Umbilical cord (tissue), 2 donors: ENCODE data around the gene CHST13. TPM values are rescaled to one million over a fixed set of nuclear protein-coding genes. Genes with fewer than 3 reads are reported as not detected.
"Not testable (repeated sequence)": the region's sequence is repeated elsewhere in the genome, so short reads cannot be mapped to it uniquely, and the experiment has no call there.

Source experiments
- DNase-seq: peaks from one replicate; pipeline ENCODE4 v3.0.0-alpha.2; 2015; ENCODE audit warnings: low spot score
- total RNA-seq: library from RNA; depleted of rRNA; stranded (reverse); fragments of >200 nt; gene quantifications from one replicate; pipeline ENCODE4 v1.2.3, GENCODE V29; 2014; ENCODE audit warnings: low replicate concordance; ENCODE audit not compliant: insufficient read depth

The CHST13 gene
- total RNA-seq, 1 donor from 2014 or later = not detected

DNA sequence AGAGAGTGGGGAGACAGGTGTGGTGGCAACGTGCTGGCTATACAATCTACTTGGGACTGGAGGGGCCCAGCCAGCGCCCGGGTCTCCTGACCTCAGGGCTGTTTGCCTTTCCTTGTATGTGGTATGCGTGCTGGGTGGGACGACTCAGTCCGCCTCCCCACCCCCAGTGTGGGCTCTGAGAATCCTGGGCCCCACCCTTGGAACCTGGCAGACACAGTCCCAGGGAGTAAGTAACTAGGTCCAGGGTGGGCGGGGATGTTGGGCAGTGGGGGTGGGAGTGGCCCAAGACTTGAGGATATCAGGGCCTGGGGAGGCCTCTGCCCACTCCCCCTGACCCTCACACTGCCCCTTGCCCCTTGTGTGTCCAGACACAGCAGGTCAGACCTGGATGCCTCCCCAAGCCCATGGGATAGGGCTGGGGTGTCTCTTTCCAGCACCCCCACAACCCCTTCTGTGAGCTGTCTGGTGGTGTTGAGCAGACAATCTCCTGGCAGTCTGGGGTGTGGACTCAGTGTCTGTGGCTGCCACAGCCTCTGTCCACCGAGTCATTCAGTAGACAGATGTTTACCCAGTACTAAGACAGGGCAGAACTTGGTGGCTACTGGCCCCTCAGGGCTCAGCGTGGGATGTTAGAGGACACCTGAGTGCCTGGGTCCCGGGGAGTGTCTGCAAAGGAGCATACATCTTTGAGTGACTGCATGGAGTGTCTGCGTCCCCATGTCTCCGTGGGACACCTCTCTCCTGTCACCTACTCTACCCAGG lies 1.3 kb downstream of the CHST13 start:
- DNase-seq = no peak

DNA sequence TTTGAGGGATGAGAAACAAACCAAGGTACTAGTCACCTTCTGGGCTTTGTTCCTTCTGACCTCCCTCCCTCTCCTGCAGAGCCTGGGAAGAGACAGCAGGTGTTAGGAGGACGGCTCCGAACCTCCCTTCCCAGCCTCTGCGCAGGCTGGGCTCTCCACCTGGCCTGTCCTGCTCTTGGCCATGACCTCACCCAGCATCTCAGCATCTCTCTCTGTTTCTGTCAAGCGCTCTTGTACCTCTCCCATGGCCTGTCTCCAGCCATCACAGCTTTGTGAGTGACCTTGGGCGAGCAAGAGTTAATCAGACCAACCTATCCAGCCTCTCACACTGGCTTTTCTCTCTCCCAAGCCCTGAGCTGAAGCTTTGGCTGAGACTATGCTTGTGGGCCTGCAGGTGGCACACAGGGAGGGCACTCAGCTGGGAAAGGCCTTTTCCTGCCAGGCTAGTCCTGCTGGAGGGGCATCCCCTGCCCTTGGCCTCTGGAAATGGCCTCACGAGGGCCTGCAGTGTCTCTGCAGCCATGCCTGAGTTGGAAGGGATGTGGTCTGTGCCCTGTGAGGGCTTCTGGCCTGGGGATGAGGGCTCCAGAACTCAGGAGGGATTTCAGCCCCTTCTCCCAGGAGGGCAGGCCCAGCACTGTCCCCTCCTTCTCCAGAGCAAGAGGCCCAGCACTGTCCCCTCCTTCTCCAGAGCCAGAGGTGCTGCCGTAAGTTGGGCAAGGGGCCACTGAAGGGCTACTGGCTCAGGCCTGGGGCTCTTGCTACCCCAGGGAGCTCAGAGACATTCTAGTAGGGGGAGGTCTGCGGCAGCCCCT lies 2.1 kb downstream of the CHST13 start:
- DNase-seq = no peak

DNA sequence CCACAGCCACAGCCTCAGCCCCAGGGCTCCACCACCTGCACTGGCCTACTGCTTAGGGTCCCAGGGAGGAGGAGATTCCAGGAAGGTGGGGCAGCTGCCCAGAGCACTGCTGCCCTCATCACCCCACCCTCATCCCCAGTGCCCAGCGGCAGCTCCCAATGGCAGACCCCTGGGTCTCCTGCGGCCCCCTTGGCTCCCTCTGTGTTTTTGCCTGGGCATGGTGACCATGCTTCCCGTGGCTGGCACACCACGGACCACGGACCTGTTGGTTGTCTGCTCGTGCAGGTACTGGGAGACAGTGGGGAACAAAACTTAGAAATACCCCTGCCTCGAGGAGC lies 2.7 kb downstream of the CHST13 start:
- no peak for DNase-seq

DNA sequence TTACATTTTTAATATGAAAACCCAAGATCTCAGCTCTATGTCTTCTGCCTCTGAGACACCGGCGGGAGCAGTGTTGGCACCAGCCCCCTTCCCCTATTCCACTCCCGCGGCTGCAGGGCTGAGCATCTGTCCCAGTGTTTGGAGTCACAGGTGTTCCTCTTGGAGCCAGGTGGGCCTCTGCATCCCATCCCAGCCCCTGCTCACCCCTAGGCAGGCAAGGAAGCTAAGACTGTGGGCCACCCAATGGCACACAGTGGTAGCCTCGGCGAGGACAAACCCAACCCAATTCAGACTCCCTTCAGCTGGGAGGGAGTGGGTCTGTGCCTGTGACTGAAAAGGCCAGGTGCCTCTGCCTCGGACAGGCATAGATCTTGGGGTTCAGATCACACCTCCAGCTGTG lies 3.1 kb downstream of the CHST13 start:
- no peak for DNase-seq

DNA sequence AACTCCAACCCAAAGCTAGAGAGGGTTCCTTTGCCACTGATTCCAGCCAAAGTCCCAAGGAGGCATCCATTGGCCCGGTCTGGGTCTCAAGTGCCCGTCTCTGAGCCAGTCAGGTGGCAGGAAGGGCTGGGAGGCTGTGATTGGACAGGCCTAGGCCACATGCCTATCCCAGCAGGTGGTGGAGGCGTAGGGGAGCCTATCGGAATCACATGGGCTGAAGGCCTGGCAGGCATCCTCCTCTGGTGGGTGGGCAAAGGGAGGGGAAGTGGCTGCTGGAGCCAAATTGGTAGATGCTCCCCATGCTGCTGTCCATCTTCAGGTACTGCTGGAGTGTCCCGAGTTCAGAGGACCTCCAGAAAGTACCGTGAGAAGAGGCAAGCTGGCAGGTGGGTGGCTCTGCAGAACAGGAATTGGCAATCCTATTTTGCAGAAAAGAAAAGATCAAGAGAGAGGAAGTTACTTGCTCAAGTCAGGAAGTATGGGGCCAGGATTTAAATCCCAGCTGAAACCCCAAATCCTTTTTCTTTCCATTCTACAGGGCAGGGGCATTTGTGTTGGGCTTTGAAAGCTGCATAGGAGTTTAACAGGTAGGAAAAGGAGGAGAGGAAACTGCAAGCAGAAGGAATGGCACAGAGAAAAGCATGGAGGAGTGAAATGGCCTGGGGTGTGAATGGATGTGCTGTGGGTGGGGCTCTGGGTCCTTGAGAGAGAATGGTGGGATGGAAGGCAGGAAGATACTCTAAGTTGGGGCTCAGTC lies 3.7 kb downstream of the CHST13 start:
- no peak for DNase-seq

DNA sequence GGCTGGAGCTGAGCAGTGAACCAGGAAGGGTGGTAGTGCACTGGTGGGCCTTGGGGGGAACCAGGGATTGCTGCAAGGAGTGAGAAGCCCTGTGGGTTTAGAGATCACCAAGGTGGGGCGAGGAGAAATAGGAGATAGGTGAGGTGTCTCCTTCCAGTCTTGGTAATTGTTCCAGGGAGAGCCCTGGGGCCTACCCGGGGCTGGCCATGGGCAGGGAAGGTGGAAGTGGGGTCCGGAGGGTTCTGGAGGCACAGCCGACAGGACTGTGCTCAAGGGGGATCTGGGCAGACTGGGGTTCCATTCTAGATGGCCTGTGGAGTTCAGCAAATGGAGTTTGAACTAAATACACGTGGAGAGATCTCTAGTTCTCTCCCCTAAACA lies 4.5 kb downstream of the CHST13 start:
- DNase-seq = no peak

DNA sequence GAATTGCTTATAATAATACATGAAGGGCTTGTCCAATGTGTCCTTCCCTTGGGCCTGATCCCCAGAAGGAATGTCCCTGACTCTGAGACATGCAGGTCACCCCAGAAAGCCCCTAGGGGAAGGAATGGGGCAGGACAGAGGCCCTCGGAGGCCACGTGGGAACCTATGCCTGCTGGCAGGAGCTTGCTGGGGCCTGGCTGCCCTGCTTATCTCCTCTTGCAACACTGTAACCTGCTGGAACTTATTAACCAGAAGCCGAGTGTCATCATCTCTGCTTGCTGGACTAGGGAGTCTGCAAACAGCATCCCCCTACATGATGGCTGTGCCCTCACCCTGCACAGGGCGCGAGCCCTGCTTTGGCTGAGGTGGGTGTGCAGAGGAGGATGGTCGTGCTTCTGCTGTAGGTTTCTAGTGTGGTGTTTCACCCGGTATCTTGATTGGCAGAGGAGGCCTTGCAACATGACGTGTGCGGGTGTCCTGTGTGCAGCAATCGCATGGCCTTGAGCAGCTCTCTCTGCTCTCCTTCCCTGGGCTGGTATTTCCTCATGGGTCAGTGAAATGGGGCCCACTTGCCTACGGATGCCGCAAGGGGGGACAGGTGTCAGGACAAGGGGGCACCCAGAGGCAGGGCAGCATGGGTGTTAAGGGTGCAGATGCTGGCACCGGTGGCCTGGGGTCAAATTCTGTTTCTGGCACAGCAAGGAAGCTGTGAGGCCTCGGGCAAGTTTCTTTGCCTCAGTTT lies 5.0 kb downstream of the CHST13 start:
- DNase-seq = peak; percentile 76

DNA sequence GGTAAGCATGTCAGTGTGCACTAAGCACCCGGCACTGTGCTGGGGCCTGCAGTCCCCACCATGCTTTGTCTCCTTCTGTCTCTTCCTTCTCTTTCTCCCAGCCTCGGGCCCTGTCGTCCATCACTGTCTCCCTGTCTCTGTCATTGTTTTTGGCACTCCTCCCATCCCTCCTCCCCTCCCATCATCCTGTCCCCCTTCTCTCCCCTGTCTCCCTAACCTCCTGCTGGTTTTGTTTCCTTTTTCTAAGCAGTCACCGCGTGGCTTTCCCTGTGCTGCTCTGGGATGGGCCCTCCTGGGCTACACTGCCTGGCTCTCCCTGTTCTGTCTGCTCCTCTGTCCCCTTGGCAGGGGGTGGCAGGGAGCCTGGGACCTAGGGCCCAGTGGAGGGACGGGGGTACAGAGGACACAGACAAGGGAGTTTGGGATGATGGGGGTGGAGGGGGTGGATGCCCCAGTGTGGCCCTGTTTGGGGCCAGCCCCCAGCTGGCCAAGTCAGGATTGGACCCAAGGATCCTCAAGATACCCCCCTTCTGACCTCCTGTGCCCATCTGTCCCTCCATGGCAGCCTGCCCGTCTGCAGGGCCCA lies 5.7 kb downstream of the CHST13 start:
- DNase-seq = no peak

DNA sequence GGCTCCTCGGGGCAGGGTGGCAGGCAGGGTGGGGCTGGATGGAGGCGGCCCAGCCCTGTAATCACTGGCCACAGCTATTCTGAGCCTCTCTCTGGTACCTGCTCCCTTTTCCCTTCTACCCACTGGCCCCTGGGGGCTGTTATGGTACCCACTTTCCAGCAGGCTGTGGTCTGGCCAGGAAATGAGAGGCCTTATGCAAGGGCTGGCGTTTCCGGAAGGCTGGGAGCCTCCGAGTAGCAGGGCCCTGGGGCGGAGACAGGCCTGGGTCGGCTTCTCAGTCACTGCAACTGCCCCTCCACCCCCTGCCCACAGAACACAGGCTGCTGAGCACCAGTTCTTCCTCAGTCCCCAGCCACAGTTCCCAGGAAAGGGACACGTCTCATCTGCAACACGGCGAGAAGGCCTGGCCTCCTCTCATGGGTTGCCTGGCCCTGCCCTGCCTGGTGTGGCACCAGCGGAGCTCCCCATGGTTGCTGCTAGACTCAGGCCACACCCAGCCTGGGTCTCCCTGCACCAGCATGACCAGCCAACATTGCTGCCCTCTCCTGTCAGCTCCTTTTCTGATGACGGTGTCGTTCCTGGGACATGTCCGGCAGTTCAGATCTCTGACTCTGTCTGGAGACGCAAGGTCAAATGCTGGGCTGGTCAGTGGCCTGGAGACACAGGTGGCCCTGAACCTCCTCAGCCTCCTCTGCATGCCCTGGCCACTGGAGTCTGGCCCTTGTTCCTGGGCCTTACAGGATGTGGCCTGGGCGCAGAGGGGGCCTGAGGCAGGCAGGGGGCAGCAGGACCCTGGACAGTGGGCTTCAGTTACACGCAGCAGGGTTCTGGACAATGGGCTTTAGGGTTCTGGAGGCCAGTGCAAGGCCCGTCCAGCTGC lies 6.5 kb downstream of the CHST13 start:
- DNase-seq = no peak

DNA sequence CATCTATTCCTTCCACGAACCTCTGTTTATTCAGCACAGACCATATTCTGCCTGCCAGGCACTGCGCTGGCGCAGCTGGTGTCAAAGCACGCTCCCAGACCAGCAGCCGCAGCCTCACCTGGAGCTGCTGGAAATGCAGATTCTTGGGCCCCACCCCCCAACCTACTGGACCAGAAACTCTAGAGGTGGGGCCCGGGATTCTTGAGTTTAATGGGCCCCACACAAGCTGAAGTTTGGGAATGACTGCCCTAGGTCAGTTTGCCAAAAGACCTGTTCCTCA lies 7.0 kb downstream of the CHST13 start:
- DNase-seq = no peak

DNA sequence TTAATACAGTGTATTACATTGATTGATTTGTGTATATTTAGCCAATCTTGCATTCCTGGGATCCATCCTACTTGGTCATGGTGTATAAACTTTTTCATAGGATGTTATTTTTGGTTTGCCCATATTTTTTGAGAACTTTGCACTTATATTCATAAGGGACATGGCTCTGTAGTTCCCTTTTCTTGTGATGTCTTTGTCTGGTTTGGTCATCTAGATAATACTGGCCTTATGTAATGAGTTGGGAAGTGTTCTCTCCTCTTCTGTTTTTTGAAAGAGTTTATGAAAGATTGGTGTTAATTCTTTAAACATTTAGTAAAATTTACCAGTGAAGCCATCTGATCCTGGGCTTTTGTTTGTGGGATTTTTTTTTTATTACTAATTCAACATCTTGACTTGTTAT lies 9.6 kb downstream of the CHST13 start:
- no peak for DNase-seq

DNA sequence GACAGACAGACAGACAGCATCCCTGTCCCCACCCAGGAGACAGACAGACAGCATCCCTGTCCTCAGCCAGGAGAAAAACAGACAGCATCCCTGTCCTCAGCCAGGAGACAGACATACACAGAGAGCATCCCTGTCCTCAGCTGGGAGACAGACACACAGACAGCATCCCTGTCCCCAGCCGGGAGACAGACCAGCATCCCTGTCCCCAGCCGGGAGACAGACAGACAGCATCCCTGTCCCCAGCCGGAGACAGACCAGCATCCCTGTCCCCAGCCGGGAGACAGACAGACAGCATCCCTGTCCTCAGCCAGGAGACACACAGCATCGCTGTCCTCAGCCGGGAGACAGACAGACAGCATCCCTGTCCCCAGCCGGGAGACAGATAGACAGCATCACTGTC lies 10.8 kb downstream of the CHST13 start:
- not testable (repeated sequence) for DNase-seq

DNA sequence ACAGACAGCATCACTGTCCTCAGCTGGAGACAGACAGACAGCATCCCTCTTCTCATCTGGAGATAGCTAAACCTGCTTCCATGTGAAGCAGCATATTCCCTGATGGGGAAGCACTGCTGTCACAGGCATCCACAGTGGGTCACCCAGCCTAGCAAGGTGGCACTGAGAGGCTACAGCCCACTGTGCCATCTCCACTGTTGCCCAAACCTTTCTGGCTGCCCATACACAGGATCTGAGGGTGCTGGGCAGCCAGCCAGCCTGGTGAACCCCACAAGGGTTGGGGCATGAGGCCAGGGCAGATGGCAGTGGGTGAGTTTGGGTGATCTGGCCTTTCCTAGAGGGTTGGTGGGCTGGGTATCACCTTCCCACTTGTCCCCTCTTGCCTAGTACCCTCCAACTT lies 11.7 kb downstream of the CHST13 start:
- DNase-seq = no peak

DNA sequence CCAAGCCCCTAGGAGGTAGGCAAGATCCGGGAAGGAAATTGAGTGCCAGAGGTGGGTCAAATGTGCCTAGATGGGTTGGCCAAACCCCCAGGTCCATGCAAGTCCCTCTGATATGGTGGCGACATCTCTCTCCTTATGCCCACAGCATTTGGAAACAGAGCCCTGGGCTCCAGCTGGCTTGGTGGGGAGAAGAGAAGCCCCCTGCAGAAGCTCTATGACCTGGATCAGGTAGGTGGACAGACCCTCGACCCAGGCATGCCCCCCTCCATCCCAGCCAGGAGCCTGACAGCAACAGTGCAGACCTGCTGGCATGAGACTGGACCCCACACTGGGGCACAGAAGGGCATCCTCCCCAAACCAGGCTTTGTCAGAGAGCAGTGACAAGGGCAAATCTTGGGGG lies 12.2 kb downstream of the CHST13 start:
- no peak for DNase-seq

DNA sequence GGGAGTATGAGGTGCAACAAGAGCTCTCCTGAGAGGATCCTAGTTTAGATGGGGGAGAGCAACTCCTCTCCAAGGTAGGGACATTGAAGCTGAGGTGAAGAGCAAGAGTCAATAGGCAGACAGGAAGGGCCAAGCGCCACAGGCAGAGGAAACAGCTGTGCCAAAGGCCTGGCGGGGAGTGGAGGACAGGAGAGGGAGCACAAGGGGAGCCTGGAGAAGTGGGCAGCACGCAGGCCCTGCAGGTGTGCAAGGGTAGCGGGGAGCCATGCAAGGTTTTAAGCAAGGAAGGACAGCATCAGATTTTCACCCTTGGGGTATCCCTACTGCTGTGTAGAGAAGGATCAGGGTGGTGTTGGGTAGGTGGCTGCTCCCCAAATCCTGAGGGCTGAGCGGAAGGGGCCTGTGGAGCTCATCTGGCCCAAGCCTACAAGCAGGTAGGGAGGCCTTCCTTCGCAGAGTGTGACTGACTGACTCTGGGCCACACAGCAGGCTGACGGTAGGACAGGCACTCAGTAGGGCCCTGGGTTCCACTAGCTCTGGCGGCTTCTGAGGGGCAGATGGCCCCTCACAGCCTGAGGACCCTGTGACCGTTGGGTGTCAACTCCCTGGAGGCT lies 13.3 kb downstream of the CHST13 start:
- DNase-seq = no peak

DNA sequence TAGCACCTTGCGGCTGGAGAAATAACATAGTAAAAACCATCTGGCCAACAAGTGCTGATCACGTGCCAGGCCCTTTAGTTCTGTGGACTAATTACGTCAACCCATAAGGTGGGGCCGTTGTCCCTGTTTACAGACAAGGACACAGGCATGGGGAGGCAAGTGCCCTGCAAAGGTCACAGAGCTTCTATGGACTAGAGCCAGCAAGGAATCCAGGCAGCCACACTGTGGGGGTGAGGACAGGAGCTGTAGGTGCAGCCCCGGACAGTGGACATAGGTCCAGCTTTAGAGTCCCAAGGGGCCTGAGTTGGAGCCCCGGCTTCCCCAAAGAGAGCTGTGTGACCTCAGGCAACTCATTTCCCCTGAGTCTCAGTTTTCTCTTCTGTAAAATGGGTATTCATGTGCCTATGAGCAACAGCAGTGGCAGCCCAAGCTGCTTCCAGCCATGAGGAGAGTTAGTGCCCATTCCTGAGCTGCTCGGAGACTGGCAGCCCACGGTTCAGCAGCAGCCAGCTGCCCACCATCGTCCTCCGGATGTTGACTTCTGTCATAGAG lies 13.9 kb downstream of the CHST13 start:
- DNase-seq = no peak

DNA sequence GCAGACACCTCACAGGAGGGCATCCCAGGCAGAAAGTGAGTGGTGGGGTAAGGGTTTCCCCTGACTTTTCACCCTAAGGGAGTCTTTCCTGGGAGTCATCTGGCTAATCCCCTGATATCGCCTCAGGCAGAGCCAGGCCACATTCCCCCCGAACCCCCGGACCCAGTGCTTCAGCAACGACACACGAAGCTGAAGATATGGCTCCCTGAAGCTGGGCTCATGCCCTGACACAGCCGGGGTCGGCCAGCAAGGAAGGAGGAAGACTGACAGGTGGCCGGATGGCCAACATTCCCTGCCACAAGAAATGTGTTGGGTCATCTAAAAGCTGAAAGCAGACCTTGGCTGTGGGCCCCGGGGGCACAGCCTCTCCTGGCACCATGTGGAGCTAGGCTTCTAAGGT lies 14.4 kb downstream of the CHST13 start:
- DNase-seq = no peak

DNA sequence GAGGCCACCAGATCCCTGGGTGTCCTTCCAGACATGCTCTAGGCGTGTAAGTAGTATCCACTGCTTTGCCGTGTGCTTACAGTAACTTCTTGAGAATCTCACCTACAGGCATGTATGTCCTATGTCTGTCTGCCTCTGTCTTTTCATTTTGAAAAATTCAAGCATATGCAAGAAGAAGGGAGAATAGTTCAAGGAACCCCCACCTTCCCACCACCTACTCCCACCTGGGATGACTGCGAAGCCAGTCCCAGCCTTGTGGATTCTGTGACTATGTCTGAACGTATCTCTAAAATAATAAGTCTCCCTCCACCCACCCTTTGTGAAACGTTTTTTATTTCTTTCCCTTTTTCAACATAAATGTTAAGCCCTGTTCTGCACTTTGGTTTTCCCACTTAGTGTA lies 15.0 kb downstream of the CHST13 start:
- DNase-seq = no peak

DNA sequence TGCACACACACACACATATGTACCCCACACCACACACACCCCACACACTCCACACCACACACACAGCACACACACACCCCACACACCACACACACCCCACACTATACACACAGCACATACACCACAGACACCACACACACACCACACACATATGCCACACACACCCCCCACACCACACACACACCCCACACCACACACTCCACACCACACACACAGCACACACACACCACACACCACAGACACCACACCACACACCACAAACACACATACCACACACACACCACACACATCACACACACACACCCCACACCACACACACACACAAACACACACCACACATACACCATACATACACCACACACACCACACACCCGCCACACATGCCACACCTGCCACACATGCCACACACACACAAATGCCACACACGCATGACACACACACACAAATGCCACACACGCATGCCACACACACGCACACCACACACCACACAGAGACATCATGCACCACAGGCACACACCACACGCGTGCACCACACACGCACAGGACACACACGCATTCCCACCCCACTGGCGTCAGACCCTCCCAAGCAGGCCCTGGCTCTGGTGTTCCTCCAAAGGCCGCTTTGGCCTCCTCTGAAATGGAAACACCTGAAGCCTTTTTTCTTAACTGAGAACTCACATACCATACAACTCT lies 15.7 kb downstream of the CHST13 start:
- no peak for DNase-seq
